Prostate gland (tissue), 2 donors: ENCODE data around the gene PGC. TPM values are rescaled to one million over a fixed set of nuclear protein-coding genes. Genes with fewer than 3 reads are reported as not detected.

ENCODE experiments used
- DNase-seq: peaks from one replicate; pipeline ENCODE4 v3.0.0-alpha.2; 2019; ENCODE audit warnings: low spot score
- H3K27ac ChIP-seq, 2 donors: fragments of 200-600 bp; sonication (generic); 2 replicates each; pipeline ENCODE4 v1.5.1; 2017 to 2019
- H3K27me3 ChIP-seq: fragments of 200-600 bp; sonication (generic); replicated peaks from 2 replicates; pipeline ENCODE4 v1.5.1; 2019; ENCODE audit not compliant: insufficient read depth
- H3K36me3 ChIP-seq, 2 donors: fragments of 200-600 bp; sonication (generic); 1 replicate in 1 of 2; 2 replicates in 1 of 2; pipeline versions ENCODE4 v1.5.1 to v1.8.1; 2017 to 2019
- H3K4me1 ChIP-seq: fragments of 200-600 bp; sonication (generic); replicated peaks from 2 replicates; pipeline ENCODE4 v1.5.1; 2019
- H3K4me3 ChIP-seq, 2 donors: fragments of 200-600 bp; sonication (generic); 2 replicates each; pipeline ENCODE4 v1.5.1; 2017 to 2019
- H3K9me3 ChIP-seq: fragments of 200-600 bp; sonication (generic); 2 replicates; pipeline ENCODE4 v1.5.1; 2017
- CTCF ChIP-seq, 4 experiments: fragments of 200-600 bp in 2 of 4; fragments of 450-650 bp in 2 of 4; sonication (generic) in 2 of 4; IDR thresholded peaks; 1 replicate in 3 of 4; 2 replicates in 1 of 4; pipeline ENCODE4 v1.5.1; 2016 to 2019; ENCODE audit warnings: antibody characterized with exemption in 4 of 4, mild to moderate bottlenecking in 2 of 4, moderate library complexity in 2 of 4
- POLR2A ChIP-seq: fragments of 450-650 bp; IDR thresholded peaks from one replicate; pipeline ENCODE4 v1.6.1; 2016; ENCODE audit warnings: antibody characterized with exemption, mild to moderate bottlenecking
- POLR2AphosphoS5 ChIP-seq: sonication (generic); formaldehyde crosslinking; IDR thresholded peaks from one replicate; pipeline ENCODE4 v1.6.1; 2017; ENCODE audit warnings: antibody characterized with exemption
- WGBS: methylation state at CpG from one replicate; pipeline ENCODE4 v1.1.5; 2018; 5-methylcytosine and 5-hydroxymethylcytosine counted together
- intact Hi-C: fragments of 100-400 bp; cut with DNase I; formaldehyde crosslinking; loops from one replicate; pipeline ENCODE4 v1.14.2; 2022
- total RNA-seq, 2 donors: library from RNA; depleted of rRNA; stranded (reverse); fragments of >200 nt; gene quantifications; one replicate each; pipeline ENCODE4 v1.1.0, GENCODE V29; 2016

Gene PGC
- total RNA-seq, 2 donors from 2014 or later: 18.4 to 391 TPM

- no peaks in the 10 kb centered on the region for H3K9me3 ChIP-seq
- TF ChIP-seq POLR2A (no peak), CTCF (IDR thresholded peaks at IDR 0.05) (no peak), POLR2AphosphoS5 (no peak)
- H3K4me3 ChIP-seq: no peak overlapping the region
- H3K4me1 ChIP-seq: peaks cover 10% of the 10 kb centered on the region
- DNase-seq: no peak
- 84% methylated on average over 13 of the region's 13 CpGs for WGBS
- intact Hi-C loops: no loop called here
- H3K27ac ChIP-seq: no peak overlapping the region
- no peaks in the 10 kb centered on the region for H3K36me3 ChIP-seq
- H3K27me3 ChIP-seq: no peaks in the 10 kb centered on the region
Observed at GRCh38 chr6:41736800-41737555, 10.2 kb downstream of the PGC start.

- Histone ChIP-seq H3K4me1 (peaks cover 14% of the 10 kb centered on the region), H3K9me3 (no peaks in the 10 kb centered on the region), H3K27ac (no peak overlapping the region), H3K4me3 (no peak overlapping the region), H3K27me3 (no peaks in the 10 kb centered on the region), H3K36me3 (no peaks in the 10 kb centered on the region)
- intact Hi-C loops: no loop called here
- TF ChIP-seq CTCF (IDR thresholded peaks at IDR 0.05) (no peak), POLR2AphosphoS5 (no peak), POLR2A (no peak)
- no peak for DNase-seq
- 72% methylated on average over 6 of the region's 6 CpGs for WGBS
Observed at GRCh38 chr6:41736186-41736733, 10.9 kb downstream of the PGC start.

GRCh38 chr6:41735427-41736185, 11.6 kb downstream of the PGC start, which contains the start of gene TFEB:
Gene TFEB, minus strand, starts transcription at chr6:41735608. Its CDS starts 44,395 bp downstream, at chr6:41691213.
- WGBS: 12% methylated on average over 28 of the region's 50 CpGs
- H3K27me3 ChIP-seq: no peaks in the 10 kb centered on the region
- TF ChIP-seq CTCF (IDR thresholded peaks at IDR 0.05): peak; percentile 94 to 100 (median 98)
- peak; percentile 94 for TF ChIP-seq POLR2AphosphoS5
- peak; percentile 52 for TF ChIP-seq POLR2A
- H3K36me3 ChIP-seq: no peaks in the 10 kb centered on the region
- H3K27ac ChIP-seq: peak within 1 kb of the TSS; percentile 98 to 99
- H3K9me3 ChIP-seq: no peaks in the 10 kb centered on the region
- intact Hi-C loops: loop anchor here (2.0 kb wide), 1 partner anchor 51 kb away; the partner anchor contains the start of gene TOMM6
- peak within 1 kb of the TSS; percentile 95 to 96 for H3K4me3 ChIP-seq
- peaks cover 20% of the 10 kb centered on the region for H3K4me1 ChIP-seq
- DNase-seq: peak; percentile 94

GRCh38 chr6:41734666-41735426, 12.4 kb downstream of the PGC start:
- Histone ChIP-seq H3K4me3 (peak overlapping the region; percentile 95 to 96), H3K36me3 (no peaks in the 10 kb centered on the region), H3K4me1 (peaks cover 26% of the 10 kb centered on the region), H3K9me3 (no peaks in the 10 kb centered on the region), H3K27me3 (no peaks in the 10 kb centered on the region), H3K27ac (peak overlapping the region; percentile 98 to 99)
- intact Hi-C loops: loop anchor here (1.0 to 2.0 kb wide), 2 partner anchors 29 to 52 kb away; partner anchors contain the start of gene TOMM6
- 1% methylated on average over 37 of the region's 76 CpGs for WGBS
- TF ChIP-seq POLR2A: no peak
- TF ChIP-seq POLR2AphosphoS5: no peak
- TF ChIP-seq CTCF (IDR thresholded peaks at IDR 0.05): peak in 1 of 4 experiments; percentile 16
- peak; percentile 89 for DNase-seq
